Stimulated activated CD8-positive, alpha-beta memory T cell treated with anti-CD3 and anti-CD28 coated beads, Interleukin-12 subunit alpha, Interleukin-12 subunit beta, amount 100 ng/mL, for 1 hour (primary cell): ENCODE results near the gene CCDC33.

ENCODE experiments used
- DNase-seq: peaks from one replicate; pipeline ENCODE4 v3.0.0-alpha.2; 2020; ENCODE audit warnings: low read depth

CCDC33 gene

GRCh38 chr15:74208901-74209559, 27.1 kb upstream of the CCDC33 start:
- no peak for DNase-seq

GRCh38 chr15:74209560-74209958, 26.6 kb upstream of the CCDC33 start:
- DNase-seq = no peak

DNA sequence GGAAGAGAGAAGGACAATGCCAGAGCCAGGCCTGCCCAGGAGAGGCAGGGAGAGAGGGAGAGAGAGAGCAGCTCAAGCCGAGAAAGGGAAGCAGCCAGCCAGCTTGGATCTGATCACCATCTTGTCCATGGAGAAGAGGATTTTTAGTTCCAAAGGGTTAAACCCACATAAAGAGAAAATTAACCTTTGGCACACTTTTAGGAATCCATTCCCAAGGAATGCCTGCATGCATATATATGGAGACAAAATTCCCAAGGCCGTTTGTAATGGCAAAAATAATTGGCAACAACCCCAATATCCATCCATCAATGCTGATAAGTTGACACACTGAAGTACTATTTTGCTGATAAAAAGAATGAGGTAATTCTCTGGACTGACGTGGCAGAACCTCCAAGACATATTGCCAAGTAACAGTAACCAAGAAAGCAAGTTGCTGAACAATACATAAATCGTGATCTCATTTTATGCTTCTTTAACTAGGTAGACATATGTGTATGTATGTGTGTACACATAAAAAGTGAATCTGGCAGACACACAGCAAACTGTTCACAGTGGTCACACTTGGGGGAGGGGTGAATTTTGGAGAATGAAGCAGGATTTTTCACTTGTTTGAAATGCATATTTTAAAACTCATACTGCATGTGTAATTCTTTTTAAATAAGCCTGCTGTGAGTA, 26.0 kb upstream of the CCDC33 start:
- no peak for DNase-seq

GRCh38 chr15:74210729-74211128, 25.4 kb upstream of the CCDC33 start:
- DNase-seq = no peak

GRCh38 chr15:74211656-74212055, 24.5 kb upstream of the CCDC33 start:
- DNase-seq = no peak

- DNase-seq = no peak
Observed at GRCh38 chr15:74212494-74212893, 23.6 kb upstream of the CCDC33 start.

- DNase-seq = no peak
Observed at GRCh38 chr15:74213858-74214284, 22.3 kb upstream of the CCDC33 start.

DNA sequence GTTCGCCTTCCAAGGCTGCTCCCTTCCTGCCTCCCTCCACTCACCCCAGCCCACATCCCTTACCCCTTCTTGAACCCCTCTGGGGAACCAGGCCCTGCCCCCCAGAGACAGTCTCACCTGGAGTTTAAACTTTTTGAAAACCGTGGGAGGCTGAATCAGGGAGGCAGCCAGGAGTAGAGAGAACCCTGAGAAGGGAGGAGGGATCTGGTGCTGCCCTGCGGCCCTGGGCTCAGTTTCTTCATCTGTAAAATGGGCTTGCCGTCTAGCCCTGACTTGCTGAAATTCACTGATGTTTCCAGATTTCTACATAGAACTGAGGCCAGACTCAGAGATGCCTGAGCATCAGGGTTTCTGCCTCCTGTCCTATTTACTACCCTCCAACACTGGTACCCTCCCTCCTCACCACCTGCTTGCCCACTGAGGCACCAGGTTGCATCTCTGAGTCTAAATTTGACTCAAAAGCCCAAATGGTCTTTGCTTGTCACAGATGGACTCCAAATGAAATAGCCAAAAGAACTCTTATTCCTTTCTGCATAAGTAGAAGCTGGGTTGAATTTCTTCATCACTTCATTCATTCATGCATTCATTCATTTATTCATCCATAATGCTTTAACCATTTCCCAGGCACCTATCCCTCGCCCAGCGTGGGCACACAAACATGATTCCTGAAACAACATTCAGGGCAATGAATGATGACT, 21.7 kb upstream of the CCDC33 start:
- no peak for DNase-seq

GRCh38 chr15:74215958-74216357, 20.2 kb upstream of the CCDC33 start:
- no peak for DNase-seq

- DNase-seq = no peak
Observed at GRCh38 chr15:74216949-74217348, 19.2 kb upstream of the CCDC33 start.

- DNase-seq = no peak
Observed at GRCh38 chr15:74217907-74218885, 17.9 kb upstream of the CCDC33 start.

GRCh38 chr15:74220475-74221248, 15.5 kb upstream of the CCDC33 start:
- DNase-seq = no peak

GRCh38 chr15:74221399-74222239, 14.5 kb upstream of the CCDC33 start:
- DNase-seq = no peak

DNA sequence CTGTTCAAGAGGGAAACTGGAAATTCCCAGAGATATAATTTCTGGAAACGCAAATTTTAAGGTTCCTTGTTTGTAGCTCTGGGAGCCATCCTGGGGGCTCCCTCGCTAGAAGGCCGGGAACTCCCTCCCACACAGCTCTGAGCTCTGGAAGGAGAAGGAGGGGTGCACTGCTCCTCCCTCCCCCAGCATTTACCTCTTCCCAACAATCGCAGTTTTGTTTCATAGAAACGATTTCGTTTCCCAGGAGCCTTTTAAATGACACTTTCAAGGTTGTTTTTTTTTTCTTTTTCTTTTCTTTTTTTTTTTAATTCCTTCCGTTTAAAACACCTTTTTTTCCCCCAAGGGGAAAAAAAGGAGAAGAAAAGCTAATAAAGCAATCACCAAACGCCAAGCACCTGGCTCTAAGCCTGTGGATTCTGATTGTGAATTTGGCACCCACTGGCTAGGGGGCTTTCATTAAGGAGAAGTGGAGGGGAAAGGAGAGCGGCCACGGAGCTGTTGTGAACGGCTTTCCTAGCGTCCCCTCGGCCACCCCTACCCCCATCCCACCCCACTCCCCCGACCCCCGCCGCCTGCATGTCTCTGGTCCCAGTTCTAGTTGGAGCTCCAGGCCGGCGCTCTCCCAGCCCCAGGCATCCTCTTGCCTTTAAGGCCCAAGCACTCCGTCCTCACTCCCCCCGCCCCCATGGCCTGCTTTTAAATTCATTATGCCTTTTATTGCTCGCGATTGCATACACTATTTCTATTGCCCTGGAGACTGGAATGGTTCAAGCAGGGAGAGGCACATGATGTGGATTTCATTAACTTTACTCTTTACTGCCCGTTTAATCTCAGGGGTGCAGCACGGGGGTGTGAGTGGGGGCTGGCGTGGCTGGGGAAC, 13.6 kb upstream of the CCDC33 start:
- DNase-seq = no peak

GRCh38 chr15:74225928-74226327, 10.2 kb upstream of the CCDC33 start:
- DNase-seq = no peak

DNA sequence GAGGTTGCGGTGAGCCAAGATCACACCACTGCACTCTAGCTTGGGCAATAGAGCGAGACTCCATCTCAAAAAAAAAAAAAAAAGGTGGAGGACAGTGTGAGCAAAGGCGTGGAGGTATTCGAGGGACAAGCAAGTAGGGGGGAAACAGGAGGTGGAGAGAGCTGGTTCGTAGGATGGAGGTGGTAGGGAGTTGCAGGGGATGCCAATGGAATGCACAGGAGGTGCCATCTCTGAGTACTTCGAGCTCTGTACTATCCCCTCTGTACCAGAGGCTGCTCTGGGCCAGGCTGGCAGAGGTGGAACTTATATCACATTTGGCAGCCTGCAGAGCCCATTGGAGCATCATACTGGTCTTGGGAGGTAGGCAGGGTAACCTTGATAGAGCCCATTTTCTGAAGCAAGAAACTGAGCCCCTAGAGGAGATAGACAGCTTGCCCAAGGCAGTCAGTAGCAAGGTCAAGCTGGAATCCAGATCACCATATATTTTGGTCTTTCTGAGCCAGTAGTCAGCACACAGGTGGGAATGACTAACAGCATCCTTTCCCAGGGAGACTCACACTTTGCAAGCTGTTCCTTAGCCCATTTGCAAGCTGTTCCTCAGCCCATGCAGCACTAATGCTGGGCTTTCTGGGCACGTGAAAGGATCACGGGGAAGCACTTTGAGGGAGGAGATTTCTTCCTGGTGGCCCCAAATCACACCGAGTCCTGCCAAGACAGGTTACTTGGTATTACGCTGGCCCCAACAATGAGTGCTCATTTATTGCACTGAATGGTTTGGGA, 9.2 kb upstream of the CCDC33 start:
- DNase-seq = no peak

DNA sequence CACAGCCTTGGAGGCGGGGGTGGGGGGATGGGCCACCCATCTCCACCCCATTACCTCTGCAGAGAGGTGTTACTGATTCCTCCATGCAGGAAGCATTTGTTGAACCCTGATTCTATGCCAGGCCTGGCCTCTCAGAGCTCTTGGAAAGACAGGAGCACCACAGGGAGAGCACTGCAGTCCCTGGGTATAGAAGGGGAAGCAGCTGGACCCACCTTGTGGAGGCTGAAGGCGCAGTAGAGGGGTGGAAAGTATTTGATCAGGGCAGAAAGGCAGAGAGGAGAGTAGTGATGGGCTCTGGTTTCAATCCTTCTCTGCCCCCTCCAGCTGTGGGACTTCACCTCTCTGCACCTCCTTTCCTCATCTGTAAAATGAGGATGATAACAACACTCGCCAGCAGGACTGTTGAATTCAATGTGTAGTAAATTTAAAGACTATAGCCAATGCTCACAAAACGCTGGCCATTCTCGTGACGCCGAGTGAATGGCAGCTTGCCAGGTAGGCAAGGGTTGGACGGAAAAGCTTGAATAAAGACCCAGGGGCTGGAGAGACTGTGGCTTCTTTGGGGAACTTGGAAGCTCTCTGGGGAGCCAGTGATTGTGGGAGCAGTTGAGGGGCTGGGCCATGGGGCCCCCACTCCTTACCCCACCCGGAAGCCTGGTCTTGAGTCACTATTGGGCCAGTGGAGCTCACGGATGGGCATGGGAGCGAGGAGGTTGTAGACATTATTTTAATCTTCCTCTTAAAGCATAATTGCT, 8.0 kb upstream of the CCDC33 start:
- no peak for DNase-seq

DNA sequence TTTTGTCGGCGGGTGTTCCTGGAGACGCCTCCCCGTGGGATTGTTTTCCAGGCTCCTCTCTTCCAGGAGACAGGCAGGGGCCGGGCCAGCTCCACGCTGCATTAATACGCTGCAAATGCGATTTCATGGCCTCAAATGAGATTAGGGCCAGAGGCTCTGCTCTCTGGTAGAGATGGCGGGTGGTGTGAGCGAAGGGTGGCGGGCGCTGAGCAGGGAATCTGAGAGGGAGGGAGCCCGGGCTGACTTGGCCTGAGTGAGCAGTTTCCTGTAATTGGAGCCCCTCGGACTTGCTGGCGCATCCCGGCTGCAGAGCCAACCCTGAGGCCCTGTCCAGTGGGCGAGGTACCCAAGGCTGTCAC, 7.4 kb upstream of the CCDC33 start:
- DNase-seq = no peak
